D341Med (cell line): ENCODE results near the gene DNAL1.

Experiments used
- DNase-seq: peaks from one replicate; pipeline ENCODE4 v3.0.0; 2012; ENCODE audit warnings: low spot score

DNAL1 gene

GRCh38 chr14:73744175-73744867 is 99.5 kb downstream of the DNAL1 start:
- no peak for DNase-seq

- no peak for DNase-seq
These were observed 100.2 kb downstream of the DNAL1 start for GRCh38 chr14:73744874-73745529.

DNA sequence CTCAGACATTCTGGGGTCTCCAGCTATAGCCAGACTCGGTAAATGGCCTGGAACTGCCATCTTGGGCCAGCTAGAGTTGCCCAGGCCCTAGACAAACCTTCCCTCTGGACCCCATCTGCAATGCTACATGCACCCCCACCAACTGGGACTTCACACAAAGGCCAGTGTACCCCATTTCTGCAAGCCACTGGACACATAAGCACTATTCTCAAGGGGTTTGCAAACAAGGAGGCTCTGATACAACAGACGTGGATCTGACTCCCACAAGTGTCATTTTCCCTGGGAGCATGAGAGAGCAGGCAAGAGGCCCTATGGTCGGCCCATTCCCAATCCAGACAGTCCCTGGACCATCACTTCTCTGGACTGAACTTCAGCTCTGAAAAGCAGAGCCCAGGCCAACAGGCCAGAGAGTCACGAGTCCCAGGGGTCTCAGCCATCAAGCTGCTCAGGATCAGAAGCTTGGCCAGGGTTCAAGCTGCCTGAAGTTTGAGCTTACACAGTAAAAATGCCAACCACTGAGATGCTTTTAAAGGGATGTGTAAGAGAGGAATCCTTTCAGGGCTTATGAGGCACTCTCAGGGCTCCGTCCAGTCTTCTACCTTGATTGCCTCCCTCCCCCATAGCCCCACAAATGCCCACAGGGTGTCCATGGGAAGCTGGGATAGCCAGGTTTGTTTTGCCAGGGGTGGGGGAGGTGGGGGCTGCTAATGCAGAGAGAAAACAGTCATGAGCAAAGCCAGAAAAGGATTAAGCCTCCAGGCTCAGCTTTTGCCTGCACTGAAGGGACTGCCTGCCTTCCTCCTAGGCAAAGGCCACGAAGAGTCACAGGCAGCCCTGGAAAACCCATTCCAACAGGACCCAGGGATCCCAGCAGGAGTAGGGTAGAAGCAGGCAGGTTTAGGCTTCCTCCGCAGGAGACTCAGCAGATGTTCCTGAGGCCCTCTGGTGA is 101.1 kb downstream of the DNAL1 start:
- no peak for DNase-seq

DNA sequence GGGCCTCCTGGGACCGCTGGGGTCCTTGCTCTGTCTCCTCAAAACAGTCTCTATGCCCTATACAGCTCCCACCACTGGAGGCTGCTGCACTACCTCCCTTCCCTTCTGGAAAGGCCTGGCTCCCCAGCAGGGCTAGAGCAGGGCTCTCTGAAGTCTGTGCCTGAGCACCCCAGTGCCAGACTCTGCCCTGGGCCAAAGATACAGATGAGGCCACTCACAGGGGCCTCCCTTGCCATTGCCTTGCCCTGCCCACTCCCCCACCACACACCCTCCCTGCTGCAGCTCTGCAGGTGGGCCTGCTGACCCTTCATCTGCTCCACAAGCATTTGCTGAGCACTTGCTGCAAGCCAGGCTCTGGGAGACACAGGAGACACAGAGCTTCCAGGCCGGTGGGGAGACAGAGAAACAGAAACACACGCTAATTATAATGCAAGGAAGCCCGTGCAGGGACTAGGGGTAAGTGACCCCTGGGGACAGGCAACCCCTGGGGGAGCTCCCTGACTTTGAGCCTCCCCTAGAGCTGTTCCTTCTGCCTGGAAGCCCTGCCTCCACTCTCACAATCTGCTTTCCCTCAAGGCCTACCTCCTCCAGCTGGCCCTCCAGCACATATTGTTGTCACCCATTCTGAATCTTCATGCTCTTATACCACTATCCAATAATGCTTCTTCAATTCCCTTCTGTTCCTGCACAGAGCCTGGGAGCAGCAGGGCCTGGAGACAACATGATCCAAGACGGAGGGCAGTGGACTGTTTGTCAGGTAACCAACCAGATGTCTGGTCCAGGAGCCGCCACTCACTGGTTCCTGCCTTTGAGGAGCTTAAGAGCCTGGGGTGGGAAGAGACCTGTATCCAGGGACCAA is 102.0 kb downstream of the DNAL1 start:
- DNase-seq = peak; percentile 74

DNA sequence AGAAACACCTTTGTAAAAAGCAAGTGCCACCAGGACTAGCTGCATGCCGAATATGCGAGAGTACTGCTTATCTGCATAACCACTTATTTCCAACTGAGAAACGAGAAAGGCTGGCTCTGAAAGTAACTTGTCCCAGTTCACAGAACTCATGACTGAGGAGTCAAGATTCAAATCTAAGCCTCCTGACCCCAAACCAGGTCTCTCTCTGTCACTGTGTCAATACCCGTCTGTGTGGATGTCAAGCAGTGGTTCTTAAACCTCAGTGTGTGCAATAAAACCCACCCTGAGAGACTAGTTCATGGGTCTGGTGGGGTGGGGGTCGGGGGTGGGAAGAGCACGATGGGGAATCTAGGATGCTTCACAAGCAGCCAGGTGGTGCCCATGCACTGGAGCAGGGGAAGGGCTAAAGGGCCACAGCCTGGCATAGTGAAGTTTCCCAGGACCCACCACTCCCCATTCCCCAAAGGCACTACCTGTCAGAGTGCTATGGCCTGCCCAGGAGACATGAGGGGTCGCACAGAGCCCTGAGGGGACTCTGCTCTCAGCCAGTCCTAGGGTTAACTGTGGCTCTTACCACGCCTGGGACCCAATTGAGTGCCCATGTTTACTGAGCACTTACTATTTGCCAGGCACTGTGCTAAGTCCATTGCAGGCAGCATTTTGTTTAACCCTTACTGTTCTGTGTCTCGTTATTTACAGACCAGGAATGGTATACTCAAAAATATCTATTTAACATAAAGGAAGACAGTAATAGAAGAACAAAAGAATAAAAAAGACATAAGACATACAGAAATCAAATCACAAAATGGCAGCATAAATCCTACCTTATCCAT is 102.8 kb downstream of the DNAL1 start:
- no peak for DNase-seq

DNA sequence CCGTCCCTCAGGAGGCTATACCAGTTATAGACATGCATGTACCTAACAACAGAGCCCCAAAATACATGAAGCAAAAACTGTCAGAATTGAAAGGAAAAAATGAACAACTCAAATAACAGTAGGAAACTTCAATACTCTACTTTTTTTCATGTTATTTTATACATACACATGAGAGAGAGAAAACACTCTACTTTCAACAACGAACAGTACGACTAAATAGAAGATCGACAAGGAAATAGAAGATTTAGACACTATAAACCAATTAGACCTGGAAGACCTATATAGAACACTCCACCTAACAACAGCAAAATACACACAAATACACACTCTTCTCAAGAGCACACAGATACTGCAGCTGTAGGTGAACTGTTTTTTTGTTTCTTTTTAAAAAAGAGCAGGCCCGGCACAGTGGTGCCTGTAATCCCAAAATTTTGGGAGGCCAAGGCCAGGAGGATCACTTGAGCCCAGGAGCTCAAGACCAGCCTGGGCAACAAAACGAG is 104.1 kb downstream of the DNAL1 start:
- DNase-seq = no peak

GRCh38 chr14:73749706-73750530 is 105.1 kb downstream of the DNAL1 start:
- DNase-seq = no peak

- DNase-seq = no peak
These were observed 105.7 kb downstream of the DNAL1 start for GRCh38 chr14:73750531-73750901.

GRCh38 chr14:73751157-73751691 is 106.4 kb downstream of the DNAL1 start:
- no peak for DNase-seq

DNA sequence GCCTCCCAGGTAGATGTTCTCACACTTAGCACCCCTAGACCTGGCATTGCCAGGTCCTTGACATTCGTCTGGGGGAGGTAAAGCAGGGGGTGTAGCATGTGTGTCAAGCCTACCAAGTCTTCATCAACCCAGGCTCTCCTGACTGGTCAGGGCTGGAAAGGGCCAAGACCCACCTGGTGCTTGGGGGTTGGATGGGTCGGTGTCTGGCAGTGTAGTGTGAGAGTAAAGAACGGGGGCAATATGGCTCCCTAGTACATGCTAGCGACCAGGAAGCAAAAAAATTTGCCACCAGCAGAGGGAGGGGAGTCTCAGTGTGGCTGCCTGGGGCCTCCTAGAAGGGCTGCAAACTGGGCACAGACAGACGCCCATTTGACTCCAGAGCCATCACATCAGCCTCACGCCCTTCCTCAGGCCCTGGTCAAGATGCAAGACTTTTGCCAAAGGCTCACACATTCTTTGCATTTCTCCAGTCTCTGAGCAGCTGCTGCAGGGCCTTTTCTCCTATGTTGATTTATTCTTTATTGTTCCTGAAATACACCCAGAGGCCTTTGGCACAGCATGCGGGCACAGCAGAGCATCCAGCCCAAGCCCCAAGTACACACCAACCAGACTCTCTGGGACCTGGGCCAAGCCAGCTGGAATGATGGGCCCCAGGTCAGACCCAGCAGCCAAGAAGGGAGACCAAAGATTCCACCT is 107.7 kb downstream of the DNAL1 start:
- DNase-seq = no peak
